Transverse colon (tissue), 4 donors: ENCODE data around the gene C20orf173. TPM values are rescaled to one million over a fixed set of nuclear protein-coding genes. Genes with fewer than 3 reads are reported as not detected.
"Not testable (repeated sequence)": the region's sequence is repeated elsewhere in the genome, so short reads cannot be mapped to it uniquely, and the experiment has no call there.

ENCODE experiments used
- DNase-seq: peaks from one replicate; pipeline ENCODE4 v3.0.0-alpha.2; 2019
- H3K27ac ChIP-seq, 4 donors: fragments of 200-600 bp; sonication (generic); 2 replicates each; pipeline ENCODE4 v1.5.1; 2016 to 2018; ENCODE audit warnings: inconsistent platforms in 4 of 4
- H3K27me3 ChIP-seq: fragments of 200-600 bp; sonication (generic); 2 replicates; pipeline ENCODE4 v1.5.1; 2017; ENCODE audit warnings: inconsistent platforms
- H3K36me3 ChIP-seq, 4 donors: fragments of 200-600 bp; sonication (generic); 2 replicates each; pipeline ENCODE4 v1.5.1; 2017 to 2019; ENCODE audit warnings: inconsistent platforms in 4 of 4
- H3K4me1 ChIP-seq, 4 donors: fragments of 200-600 bp; sonication (generic); 2 replicates each; pipeline ENCODE4 v1.5.1; 2017 to 2020; ENCODE audit warnings: inconsistent platforms in 4 of 4
- H3K4me3 ChIP-seq, 4 donors: fragments of 200-600 bp; sonication (generic); 1 replicate in 1 of 4; 2 replicates in 3 of 4; pipeline versions ENCODE4 v1.5.1 to v1.6.1; 2017 to 2019; ENCODE audit warnings: inconsistent platforms in 4 of 4
- H3K9me3 ChIP-seq, 2 donors: fragments of 200-600 bp; sonication (generic); 2 replicates each; pipeline ENCODE4 v1.5.1; 2017 to 2019; ENCODE audit warnings: inconsistent platforms in 2 of 2
- EP300 ChIP-seq: sonication (generic); formaldehyde crosslinking; IDR thresholded peaks from one replicate; pipeline ENCODE4 v1.6.1; 2017; ENCODE audit warnings: antibody characterized with exemption, low read depth
- POLR2A ChIP-seq: fragments of 450-650 bp; IDR thresholded peaks from one replicate; pipeline ENCODE4 v1.6.1; 2016; ENCODE audit warnings: antibody characterized with exemption, mild to moderate bottlenecking, moderate library complexity
- POLR2AphosphoS5 ChIP-seq, 3 donors: sonication (generic); formaldehyde crosslinking; IDR thresholded peaks; one replicate each; pipeline ENCODE4 v1.6.1; 2016; ENCODE audit warnings: antibody characterized with exemption in 3 of 3
- WGBS, 2 donors: methylation state at CpG; one replicate each; pipeline ENCODE4 v1.1.5; 2018; ENCODE audit warnings: low coverage in 1 of 2; 5-methylcytosine and 5-hydroxymethylcytosine counted together
- in situ Hi-C, 4 donors: fragments of 200-750 bp; cut with MboI; loops; one replicate each; pipeline versions ENCODE4 v1.15.0 to v1.15.1; 2017; ENCODE audit warnings: low sequenced_read_pairs in 3 of 4, low pct_ligation_motif_present in 1 of 4, low pct_unique_long_range_greater_than_20kb in 1 of 4
- intact Hi-C: fragments of 100-400 bp; cut with DNase I; formaldehyde crosslinking; loops from one replicate; pipeline ENCODE4 v1.15.1; 2023; ENCODE audit warnings: low total_unique reads
- total RNA-seq, 4 donors: library from RNA; depleted of rRNA; stranded (reverse); fragments of >200 nt; gene quantifications; one replicate each; pipeline ENCODE4 v1.1.0, GENCODE V29; 2016
- TF ChIP-seq, protein P1 (sequence below), 5 experiments: fragments of 200-600 bp in 3 of 5; fragments of 450-650 bp in 2 of 5; sonication (generic) in 3 of 5; IDR thresholded peaks; 1 replicate in 2 of 5; 2 replicates in 3 of 5; pipeline ENCODE4 v1.5.1; 2016 to 2017; ENCODE audit warnings: antibody characterized with exemption in 5 of 5, inconsistent platforms in 3 of 5, mild to moderate bottlenecking in 2 of 5, moderate library complexity in 1 of 5

C20orf173 gene
- total RNA-seq, 4 donors from 2014 or later, result not detected

GRCh38 chr20:35558451-35558850 lies 29.0 kb upstream of the C20orf173 start:
- peaks cover 0 to 6% (median 0%) of the 10 kb centered on the region in 4 donors for H3K4me1 ChIP-seq

DNA sequence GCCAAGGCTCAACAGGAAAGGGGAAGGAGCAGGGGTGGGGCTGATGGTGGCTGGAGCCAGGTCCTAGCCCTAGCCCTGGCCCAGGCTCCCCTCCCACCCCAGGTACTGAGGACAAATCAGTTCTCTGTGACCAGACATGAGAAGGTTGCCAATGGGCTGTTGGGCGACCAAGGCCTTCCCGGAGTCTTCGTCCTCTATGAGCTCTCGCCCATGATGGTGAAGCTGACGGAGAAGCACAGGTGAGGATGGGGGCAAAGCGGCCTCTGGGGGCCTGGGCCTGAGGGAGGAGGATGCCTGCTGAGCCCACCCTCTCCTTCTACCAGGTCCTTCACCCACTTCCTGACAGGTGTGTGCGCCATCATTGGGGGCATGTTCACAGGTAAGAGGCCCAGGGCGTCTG lies 27.4 kb upstream of the C20orf173 start:
- Histone ChIP-seq H3K9me3 (no peaks in the 10 kb centered on the region), H3K4me1 (peaks cover 0 to 6% (median 0%) of the 10 kb centered on the region in 4 donors), H3K27ac (no peak overlapping the region), H3K36me3 (no peaks in the 10 kb centered on the region), H3K27me3 (no peaks in the 10 kb centered on the region), H3K4me3 (no peak overlapping the region)
- WGBS, 2 donors, result 93% methylated on average over 8 of the region's 8 CpGs; no CpG with 5 or more reads in 1 of the 2 donors
- no peak for DNase-seq
- intact Hi-C loops (no loop called here), in situ Hi-C loops (no loop called here)
- TF ChIP-seq EP300 (no peak), POLR2AphosphoS5 (IDR thresholded peaks at IDR 0.05) (no peak), POLR2A (no peak)
- TF ChIP-seq, protein P1, sequence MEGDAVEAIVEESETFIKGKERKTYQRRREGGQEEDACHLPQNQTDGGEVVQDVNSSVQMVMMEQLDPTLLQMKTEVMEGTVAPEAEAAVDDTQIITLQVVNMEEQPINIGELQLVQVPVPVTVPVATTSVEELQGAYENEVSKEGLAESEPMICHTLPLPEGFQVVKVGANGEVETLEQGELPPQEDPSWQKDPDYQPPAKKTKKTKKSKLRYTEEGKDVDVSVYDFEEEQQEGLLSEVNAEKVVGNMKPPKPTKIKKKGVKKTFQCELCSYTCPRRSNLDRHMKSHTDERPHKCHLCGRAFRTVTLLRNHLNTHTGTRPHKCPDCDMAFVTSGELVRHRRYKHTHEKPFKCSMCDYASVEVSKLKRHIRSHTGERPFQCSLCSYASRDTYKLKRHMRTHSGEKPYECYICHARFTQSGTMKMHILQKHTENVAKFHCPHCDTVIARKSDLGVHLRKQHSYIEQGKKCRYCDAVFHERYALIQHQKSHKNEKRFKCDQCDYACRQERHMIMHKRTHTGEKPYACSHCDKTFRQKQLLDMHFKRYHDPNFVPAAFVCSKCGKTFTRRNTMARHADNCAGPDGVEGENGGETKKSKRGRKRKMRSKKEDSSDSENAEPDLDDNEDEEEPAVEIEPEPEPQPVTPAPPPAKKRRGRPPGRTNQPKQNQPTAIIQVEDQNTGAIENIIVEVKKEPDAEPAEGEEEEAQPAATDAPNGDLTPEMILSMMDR (IDR thresholded peaks at IDR 0.05), result no peak

More at GRCh38 chr20:35558451-35558850, 29.0 kb upstream of the C20orf173 start:
- no peaks in the 10 kb centered on the region for H3K27me3 ChIP-seq
- no peak for DNase-seq
- TF ChIP-seq, protein P1 (IDR thresholded peaks at IDR 0.05), result no peak
- TF ChIP-seq EP300 (no peak), POLR2AphosphoS5 (IDR thresholded peaks at IDR 0.05) (no peak), POLR2A (no peak)
- WGBS, 2 donors, result 97 to 100% methylated on average over 1 to 4 of the region's 4 CpGs
- no peaks in the 10 kb centered on the region for H3K36me3 ChIP-seq
- no peak overlapping the region for H3K27ac ChIP-seq
- intact Hi-C loops (no loop called here), in situ Hi-C loops (no loop called here)
- H3K9me3 ChIP-seq, result no peaks in the 10 kb centered on the region
- H3K4me3 ChIP-seq, result no peak overlapping the region

DNA sequence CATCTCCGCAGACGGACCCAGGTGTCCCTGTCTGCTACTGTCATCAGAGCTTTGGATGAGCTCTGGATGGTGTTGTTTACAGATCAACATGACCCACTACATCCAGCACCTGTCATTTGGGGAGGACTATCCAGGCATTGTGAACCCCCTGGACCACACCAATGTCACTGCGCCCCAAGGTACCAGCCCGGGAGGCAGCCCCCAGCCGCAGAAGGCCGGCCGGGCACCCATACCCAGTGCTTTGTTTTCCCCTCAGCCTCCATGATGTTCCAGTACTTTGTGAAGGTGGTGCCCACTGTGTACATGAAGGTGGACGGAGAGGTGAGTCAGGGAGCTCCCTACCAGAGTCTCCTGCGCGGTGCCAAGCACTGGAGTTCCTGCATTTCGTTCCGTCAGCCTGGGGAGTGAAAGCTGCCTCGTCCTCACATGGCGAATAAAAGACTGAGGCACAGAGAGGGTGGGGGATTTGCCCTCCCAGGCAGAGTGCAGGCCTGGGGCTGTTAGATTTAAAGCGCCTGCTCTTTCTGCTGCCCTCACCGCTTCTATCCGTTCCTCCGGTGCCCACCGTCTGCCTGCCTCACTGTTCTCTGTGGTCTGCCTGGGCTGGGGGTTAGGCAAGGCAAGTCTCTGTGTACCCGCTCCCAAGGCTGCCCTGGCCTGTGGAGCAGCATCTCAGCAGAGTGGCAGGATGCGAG lies 26.6 kb upstream of the C20orf173 start:
- DNase-seq, result no peak
- intact Hi-C loops (no loop called here), in situ Hi-C loops (no loop called here)
- Histone ChIP-seq H3K27ac (no peak overlapping the region), H3K36me3 (peaks cover 0 to 3% (median 0%) of the 10 kb centered on the region in 4 donors), H3K4me3 (no peak overlapping the region), H3K4me1 (peaks cover 0 to 6% (median 0%) of the 10 kb centered on the region in 4 donors), H3K9me3 (no peaks in the 10 kb centered on the region), H3K27me3 (no peaks in the 10 kb centered on the region)
- no peak for TF ChIP-seq POLR2A
- TF ChIP-seq, protein P1 (IDR thresholded peaks at IDR 0.05), result no peak
- no peak for TF ChIP-seq POLR2AphosphoS5 (IDR thresholded peaks at IDR 0.05)
- TF ChIP-seq EP300, result no peak
- WGBS, 2 donors, result 94 to 95% methylated on average over 11 to 21 of the region's 21 CpGs

DNA sequence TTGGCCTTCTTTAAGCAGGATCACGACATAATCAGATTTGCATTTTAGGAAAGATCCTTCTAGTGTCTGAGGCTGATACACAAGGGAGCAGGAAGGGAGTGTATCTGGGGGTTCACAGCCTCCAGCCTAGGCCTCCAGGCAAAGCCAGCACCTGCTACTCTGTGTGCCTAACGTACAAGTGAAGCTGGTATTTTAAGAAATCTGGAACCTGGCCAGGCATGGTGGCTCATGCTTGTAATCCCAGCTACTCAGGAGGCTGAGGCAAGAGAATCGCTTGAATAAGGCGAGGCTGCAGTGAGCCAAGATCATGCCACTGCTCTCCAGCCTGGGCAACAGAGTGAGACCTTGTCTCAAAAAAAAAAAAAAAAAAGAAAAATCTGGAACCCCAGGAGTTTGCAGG lies 26.0 kb upstream of the C20orf173 start:
- H3K36me3 ChIP-seq, H3K27ac ChIP-seq, H3K27me3 ChIP-seq, DNase-seq, intact Hi-C loops, H3K4me1 ChIP-seq, H3K9me3 ChIP-seq, H3K4me3 ChIP-seq, in situ Hi-C loops: not testable (repeated sequence)
- 60 to 80% methylated on average over 1 to 4 of the region's 4 CpGs for WGBS, 2 donors

GRCh38 chr20:35552914-35553313 lies 23.5 kb upstream of the C20orf173 start:
- Histone ChIP-seq H3K4me1 (no peaks in the 10 kb centered on the region), H3K27me3 (no peaks in the 10 kb centered on the region), H3K4me3 (no peak overlapping the region), H3K36me3 (peaks cover 0 to 31% (median 13%) of the 10 kb centered on the region in 4 donors), H3K9me3 (no peaks in the 10 kb centered on the region), H3K27ac (no peak overlapping the region)
- in situ Hi-C loops, result no loop called here
- intact Hi-C loops, result no loop called here
- no peak for TF ChIP-seq POLR2A
- TF ChIP-seq EP300, result no peak
- TF ChIP-seq, protein P1 (IDR thresholded peaks at IDR 0.05), result no peak
- TF ChIP-seq POLR2AphosphoS5 (IDR thresholded peaks at IDR 0.05), result no peak
- DNase-seq, result no peak
- 86 to 100% methylated on average over 1 to 3 of the region's 3 CpGs for WGBS, 2 donors
